AG04450 (cell line): ENCODE results near the gene TBC1D25. TPM values are rescaled to one million over a fixed set of nuclear protein-coding genes. Genes with fewer than 3 reads are reported as not detected.

Source experiments
- CTCF ChIA-PET: fragments of 300-600, 350-600 bp; formaldehyde crosslinking; extraction: SDS; loops from one replicate; lab custom pipeline; 2022; ENCODE audit warnings: antibody characterized with exemption, inconsistent platforms; lab: Charles Lee
- POLR2A ChIA-PET: fragments of 350-600 bp; formaldehyde crosslinking; extraction: SDS; loops from one replicate; lab custom pipeline; 2021; ENCODE audit warnings: antibody characterized with exemption, inconsistent platforms; lab: Yijun Ruan, JAX
- DNase-seq: peaks from one replicate; pipeline ENCODE4 v3.0.0-alpha.2; 2011; ENCODE audit warnings: low read depth, low spot score
- H3K27ac ChIP-seq: one replicate; pipeline ENCODE4 v1.5.1; 2012; ENCODE audit warnings: low read depth, low read length, control low read depth
- H3K27me3 ChIP-seq: one replicate; pipeline ENCODE4 v1.6.0; 2012; ENCODE audit warnings: low read length; ENCODE audit not compliant: control insufficient read depth, insufficient read depth
- H3K4me3 ChIP-seq: 2 replicates; pipeline ENCODE4 v1.5.1; 2011; ENCODE audit warnings: mild to moderate bottlenecking, low read depth, low read length, control low read depth
- H3K9me3 ChIP-seq: 2 replicates; pipeline ENCODE4 v1.5.1; 2012; ENCODE audit warnings: low read length; ENCODE audit not compliant: control insufficient read depth, insufficient read depth
- CTCF ChIP-seq: IDR thresholded peaks from 2 replicates; pipeline ENCODE4 v1.5.1; 2011; ENCODE audit warnings: low read depth, low read length, control low read depth, inconsistent platforms
- polyA plus RNA-seq: library from polyadenylated mRNA; depleted of rRNA; stranded (reverse); fragments of >200 nt; gene quantifications from 2 replicates; pipeline ENCODE4 v1.2.3, GENCODE V29; 2011

TBC1D25 gene
- polyA plus RNA-seq, 1 experiment = 7.9 TPM

GRCh38 chrX:48531358-48531959 is 8.1 kb upstream of the TBC1D25 start:
- ChIA-PET CTCF (no interaction called here), POLR2A (no interaction called here)
- no peak overlapping the region for H3K27ac ChIP-seq
- no peak overlapping the region for H3K4me3 ChIP-seq
- no peak for DNase-seq
- no peaks in the 10 kb centered on the region for H3K9me3 ChIP-seq
- TF ChIP-seq CTCF = no peak
- H3K27me3 ChIP-seq = no peaks in the 10 kb centered on the region

- DNase-seq = no peak
- POLR2A ChIA-PET = no interaction called here
- CTCF ChIA-PET = no interaction called here
- no peaks in the 10 kb centered on the region for H3K27me3 ChIP-seq
- no peak overlapping the region for H3K27ac ChIP-seq
- no peak for TF ChIP-seq CTCF
- no peaks in the 10 kb centered on the region for H3K9me3 ChIP-seq
- no peak overlapping the region for H3K4me3 ChIP-seq
Measured at GRCh38 chrX:48532161-48532560, 7.4 kb upstream of the TBC1D25 start.

- no peak for DNase-seq
- no peak for TF ChIP-seq CTCF
- Histone ChIP-seq H3K27ac (no peak overlapping the region), H3K4me3 (no peak overlapping the region), H3K9me3 (no peaks in the 10 kb centered on the region), H3K27me3 (no peaks in the 10 kb centered on the region)
- CTCF ChIA-PET = no interaction called here
- POLR2A ChIA-PET = no interaction called here
Measured at GRCh38 chrX:48533165-48533564, 6.3 kb upstream of the TBC1D25 start.

GRCh38 chrX:48538641-48539344 is 721 bp upstream of the TBC1D25 start:
- DNase-seq = no peak
- Histone ChIP-seq H3K4me3 (peak overlapping the region; percentile 20), H3K27ac (no peak overlapping the region), H3K27me3 (no peaks in the 10 kb centered on the region), H3K9me3 (no peaks in the 10 kb centered on the region)
- ChIA-PET CTCF (interaction anchor here (0.6 to 1.8 kb wide), 3 partner anchors 12 to 83 kb away, joined by 3 to 5 read pairs (median 5); no protein-coding TSS in a partner anchor), POLR2A (interaction anchor here (1.2 to 2.0 kb wide), 2 partner anchors 36 to 73 kb away, joined by 3 to 15 read pairs; partner anchors contain the start of gene RBM3)
- TF ChIP-seq CTCF = no peak

GRCh38 chrX:48540028-48540375 is 488 bp downstream of the TBC1D25 start:
- H3K27me3 ChIP-seq = no peaks in the 10 kb centered on the region
- no peak overlapping the region for H3K27ac ChIP-seq
- H3K4me3 ChIP-seq = peak overlapping the region; percentile 77
- ChIA-PET POLR2A (interaction anchor here (2.0 kb wide), 1 partner anchor 35 kb away, joined by 15 read pairs; the partner anchor contains the start of gene RBM3), CTCF (interaction anchor here (1.4 to 1.8 kb wide), 2 partner anchors 12 to 13 kb away, joined by 4 to 5 read pairs; no protein-coding TSS in a partner anchor)
- H3K9me3 ChIP-seq = no peaks in the 10 kb centered on the region
- no peak for DNase-seq
- no peak for TF ChIP-seq CTCF
